HL-60 (cell line): Measurements from ENCODE around the gene UNC45A.

Source experiments
- GABPA ChIP-seq: IDR thresholded peaks from 2 replicates; pipeline ENCODE4 v1.6.1; 2012; ENCODE audit warnings: low read depth
- TF ChIP-seq, protein P1 (sequence below): IDR thresholded peaks from one replicate; pipeline ENCODE4 v1.5.1; 2011; ENCODE audit warnings: low read length, control low read depth, inconsistent platforms; ENCODE audit not compliant: insufficient read depth

DNA sequence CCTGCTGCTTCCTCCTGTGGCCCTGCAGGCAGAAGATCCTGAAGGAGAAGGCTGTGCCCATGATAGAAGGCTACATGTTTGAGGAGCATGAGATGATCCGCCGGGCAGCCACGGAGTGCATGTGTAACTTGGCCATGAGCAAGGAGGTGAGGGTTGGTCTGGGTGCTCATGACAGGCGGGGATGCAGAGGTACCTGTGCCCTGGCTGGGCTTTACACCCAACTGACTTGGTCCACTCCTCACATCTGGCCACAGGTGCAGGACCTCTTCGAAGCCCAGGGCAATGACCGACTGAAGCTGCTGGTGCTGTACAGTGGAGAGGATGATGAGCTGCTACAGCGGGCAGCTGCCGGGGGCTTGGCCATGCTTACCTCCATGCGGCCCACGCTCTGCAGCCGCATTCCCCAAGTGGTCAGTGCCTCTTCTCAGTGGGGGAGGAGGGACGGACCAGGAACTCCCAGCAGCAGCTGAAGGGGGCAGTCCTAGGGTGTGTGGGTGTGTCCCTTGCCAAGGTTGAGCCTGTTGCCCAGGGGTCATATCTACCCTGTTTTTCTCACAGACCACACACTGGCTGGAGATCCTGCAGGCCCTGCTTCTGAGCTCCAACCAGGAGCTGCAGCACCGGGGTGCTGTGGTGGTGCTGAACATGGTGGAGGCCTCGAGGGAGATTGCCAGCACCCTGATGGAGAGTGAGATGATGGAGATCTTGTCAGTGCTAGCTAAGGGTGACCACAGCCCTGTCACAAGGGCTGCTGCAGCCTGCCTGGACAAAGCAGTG, 18.0 kb downstream of the UNC45A start:
- TF ChIP-seq, protein P1, sequence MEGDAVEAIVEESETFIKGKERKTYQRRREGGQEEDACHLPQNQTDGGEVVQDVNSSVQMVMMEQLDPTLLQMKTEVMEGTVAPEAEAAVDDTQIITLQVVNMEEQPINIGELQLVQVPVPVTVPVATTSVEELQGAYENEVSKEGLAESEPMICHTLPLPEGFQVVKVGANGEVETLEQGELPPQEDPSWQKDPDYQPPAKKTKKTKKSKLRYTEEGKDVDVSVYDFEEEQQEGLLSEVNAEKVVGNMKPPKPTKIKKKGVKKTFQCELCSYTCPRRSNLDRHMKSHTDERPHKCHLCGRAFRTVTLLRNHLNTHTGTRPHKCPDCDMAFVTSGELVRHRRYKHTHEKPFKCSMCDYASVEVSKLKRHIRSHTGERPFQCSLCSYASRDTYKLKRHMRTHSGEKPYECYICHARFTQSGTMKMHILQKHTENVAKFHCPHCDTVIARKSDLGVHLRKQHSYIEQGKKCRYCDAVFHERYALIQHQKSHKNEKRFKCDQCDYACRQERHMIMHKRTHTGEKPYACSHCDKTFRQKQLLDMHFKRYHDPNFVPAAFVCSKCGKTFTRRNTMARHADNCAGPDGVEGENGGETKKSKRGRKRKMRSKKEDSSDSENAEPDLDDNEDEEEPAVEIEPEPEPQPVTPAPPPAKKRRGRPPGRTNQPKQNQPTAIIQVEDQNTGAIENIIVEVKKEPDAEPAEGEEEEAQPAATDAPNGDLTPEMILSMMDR = no peak
- no peak for TF ChIP-seq GABPA
